GM12875 (cell line): ENCODE results near the gene CCDC196.

Experiments
- H3K4me3 ChIP-seq: one replicate; pipeline ENCODE4 v1.5.1; 2011; ENCODE audit warnings: low read depth, low read length, control low read depth
- TF ChIP-seq, protein P1 (sequence below): IDR thresholded peaks from 2 replicates; pipeline ENCODE4 v1.5.1; 2011; ENCODE audit warnings: low read depth, mild to moderate bottlenecking, control low read depth, inconsistent platforms, low read length, moderate library complexity, borderline replicate concordance; ENCODE audit not compliant: insufficient read depth

The CCDC196 gene

DNA sequence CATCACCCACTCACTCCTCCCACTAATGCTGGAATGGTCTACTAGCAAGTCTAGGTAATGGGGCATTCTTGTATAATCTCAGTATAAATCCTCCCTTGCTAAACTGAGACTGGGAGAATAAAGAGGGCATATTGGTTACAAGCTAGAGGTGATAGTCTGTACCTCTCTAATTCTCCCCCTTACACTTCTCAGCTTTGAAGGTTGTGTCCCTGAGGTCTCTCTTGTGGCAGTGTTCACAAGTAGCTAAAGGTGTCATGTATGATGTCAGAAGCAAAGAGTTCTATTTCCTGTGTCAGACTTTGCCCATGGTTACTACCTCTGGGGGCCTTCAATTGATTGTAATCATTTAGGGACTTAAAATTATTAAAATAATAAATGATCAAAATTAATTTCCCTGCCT lies 26.6 kb upstream of the CCDC196 start:
- TF ChIP-seq, protein P1, sequence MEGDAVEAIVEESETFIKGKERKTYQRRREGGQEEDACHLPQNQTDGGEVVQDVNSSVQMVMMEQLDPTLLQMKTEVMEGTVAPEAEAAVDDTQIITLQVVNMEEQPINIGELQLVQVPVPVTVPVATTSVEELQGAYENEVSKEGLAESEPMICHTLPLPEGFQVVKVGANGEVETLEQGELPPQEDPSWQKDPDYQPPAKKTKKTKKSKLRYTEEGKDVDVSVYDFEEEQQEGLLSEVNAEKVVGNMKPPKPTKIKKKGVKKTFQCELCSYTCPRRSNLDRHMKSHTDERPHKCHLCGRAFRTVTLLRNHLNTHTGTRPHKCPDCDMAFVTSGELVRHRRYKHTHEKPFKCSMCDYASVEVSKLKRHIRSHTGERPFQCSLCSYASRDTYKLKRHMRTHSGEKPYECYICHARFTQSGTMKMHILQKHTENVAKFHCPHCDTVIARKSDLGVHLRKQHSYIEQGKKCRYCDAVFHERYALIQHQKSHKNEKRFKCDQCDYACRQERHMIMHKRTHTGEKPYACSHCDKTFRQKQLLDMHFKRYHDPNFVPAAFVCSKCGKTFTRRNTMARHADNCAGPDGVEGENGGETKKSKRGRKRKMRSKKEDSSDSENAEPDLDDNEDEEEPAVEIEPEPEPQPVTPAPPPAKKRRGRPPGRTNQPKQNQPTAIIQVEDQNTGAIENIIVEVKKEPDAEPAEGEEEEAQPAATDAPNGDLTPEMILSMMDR = no peak
- H3K4me3 ChIP-seq = no peak overlapping the region

DNA sequence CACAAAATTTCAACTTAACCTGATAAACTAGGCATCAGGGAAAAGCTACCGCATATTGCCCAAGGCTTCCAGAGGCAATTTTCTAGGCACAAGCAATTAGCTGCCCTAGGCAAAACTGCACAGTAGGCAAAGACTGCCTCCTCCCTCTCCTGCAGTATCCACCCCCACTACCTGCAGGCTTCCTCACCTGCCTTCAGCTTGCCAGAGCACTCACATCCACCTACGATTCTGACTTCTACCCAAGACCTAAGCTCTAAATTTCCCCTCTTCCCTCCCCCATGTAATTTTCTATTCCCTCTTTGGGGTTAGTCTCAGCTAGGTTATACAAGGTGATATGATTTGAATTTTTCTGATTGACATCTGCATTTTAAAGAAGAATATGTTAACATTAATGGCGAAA lies 21.9 kb upstream of the CCDC196 start:
- TF ChIP-seq, protein P1 = no peak
- no peak overlapping the region for H3K4me3 ChIP-seq

DNA sequence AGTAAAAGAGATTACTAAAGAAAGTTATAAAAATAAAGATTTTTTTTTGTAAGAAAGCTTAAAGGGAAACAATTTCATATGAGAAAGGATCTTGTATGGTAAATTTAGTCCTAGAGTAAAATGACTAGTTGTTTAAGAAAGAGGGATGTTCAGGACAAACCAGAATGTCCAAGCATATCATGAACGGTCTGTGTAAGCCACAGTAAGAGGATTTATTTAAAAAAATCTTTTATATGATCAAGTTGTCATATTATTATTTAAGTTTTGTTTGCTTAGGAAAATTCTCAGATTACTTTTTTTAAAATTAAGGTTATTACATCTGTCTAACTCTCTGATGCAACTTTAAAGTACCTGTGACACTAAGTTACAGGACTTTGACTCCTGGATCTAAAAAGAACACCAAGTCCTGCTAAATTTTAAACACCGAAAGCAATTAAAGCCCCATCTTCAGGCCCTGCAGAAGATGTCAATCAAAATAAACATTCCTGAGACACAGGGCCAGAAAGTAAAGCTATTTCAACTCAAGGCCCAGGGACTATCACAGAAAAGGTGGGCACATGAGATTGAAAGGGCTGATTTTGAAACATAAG lies 17.3 kb upstream of the CCDC196 start:
- H3K4me3 ChIP-seq = no peak overlapping the region
- TF ChIP-seq, protein P1 = no peak

DNA sequence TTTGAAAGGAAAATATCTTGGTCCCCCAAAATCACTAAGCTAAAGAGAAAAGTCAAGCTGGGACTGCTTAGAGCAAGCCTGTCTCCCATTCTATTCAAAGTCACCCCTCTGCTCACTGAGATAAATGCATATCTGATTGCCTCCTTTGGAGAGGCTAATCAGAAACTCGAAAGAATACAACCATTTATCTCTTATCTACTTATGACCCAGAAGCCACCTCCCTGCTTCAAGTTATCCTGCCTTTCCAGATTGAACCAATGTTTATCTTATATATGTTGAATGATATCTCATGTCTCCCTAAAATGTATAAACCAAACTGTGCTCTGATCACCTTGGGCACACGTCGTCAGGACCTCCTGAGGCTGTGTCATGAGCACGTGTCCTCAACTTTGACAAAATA lies 14.6 kb upstream of the CCDC196 start:
- TF ChIP-seq, protein P1 = no peak
- H3K4me3 ChIP-seq = no peak overlapping the region

DNA sequence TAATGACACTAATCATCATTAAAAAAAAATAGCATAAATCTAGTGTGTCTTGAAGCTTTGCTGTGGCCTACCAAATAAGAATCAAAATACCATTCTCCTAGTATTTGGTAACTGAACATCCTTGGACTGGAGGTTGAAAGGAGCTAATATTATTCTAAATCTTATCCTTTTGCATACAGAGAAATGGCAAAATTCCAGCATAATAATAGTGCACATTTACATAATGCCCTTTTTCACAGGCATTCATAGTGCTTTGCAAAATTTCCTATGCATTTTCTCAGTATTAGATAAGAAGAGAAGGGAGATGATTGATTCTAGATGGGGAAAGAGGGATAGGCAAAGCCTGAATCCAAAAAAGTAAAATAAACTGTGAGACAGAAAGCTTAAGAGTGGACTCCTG lies 13.9 kb upstream of the CCDC196 start:
- TF ChIP-seq, protein P1 = no peak
- H3K4me3 ChIP-seq = no peak overlapping the region

DNA sequence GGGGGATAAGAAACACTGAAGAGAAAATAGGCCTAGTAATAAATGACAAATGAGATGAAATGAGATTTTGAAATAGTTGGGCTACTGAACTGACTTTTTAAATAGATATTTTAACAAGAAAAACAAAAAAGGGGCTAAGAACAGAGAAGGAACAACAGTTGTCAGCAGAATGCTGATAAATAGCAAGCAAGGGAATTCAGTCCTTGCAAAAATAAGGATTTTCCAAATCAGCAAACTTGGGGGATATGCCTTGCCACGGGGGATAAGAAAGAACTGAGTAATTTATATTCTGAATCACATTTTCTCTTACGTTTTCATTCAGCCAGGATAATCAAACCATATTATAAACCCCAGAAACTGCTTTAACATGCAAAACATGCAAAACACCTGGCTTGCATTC lies 12.9 kb upstream of the CCDC196 start:
- TF ChIP-seq, protein P1 = no peak
- no peak overlapping the region for H3K4me3 ChIP-seq

DNA sequence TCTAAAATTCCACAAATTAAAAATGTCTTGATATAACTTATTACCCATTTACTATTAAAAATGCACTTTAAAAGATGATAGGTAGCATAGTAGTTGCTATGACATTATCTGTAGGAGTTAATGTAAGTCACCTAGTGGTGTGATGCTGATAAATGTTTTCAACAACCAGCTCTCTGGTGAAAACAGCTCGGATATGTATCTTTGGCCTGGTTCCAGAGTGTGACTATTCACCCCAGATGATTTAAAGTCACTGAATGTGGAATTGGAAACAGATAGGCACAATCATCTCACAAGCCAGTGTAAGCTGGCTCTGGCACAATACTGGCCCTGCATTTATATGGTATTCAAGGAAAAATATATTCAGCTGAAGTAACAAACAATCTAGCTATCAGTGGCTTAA lies 9.2 kb upstream of the CCDC196 start:
- TF ChIP-seq, protein P1 = no peak
- H3K4me3 ChIP-seq = no peak overlapping the region
